ENCODE results near the gene HGFAC.

Gene HGFAC

GRCh38 chr4:3421470-3421869, 20.3 kb upstream of the HGFAC start:
- Histone ChIP-seq H3K4me3 (ENCODE audit: low read depth, low read length) (no peak overlapping the region), H3K27me3 (no peaks in the 10 kb centered on the region), H3K36me3 (no peaks in the 10 kb centered on the region), H3K9me3 (no peaks in the 10 kb centered on the region), H3K4me1 (no peaks in the 10 kb centered on the region)
- DNase-seq: peak; percentile 21
- no peak for TF ChIP-seq CTCF (IDR thresholded peaks at IDR 0.05; ENCODE audit: low read depth, low read length)

GRCh38 chr4:3422241-3422801, 19.4 kb upstream of the HGFAC start:
- no peak for DNase-seq

GRCh38 chr4:3422808-3423297, 18.9 kb upstream of the HGFAC start:
- Histone ChIP-seq H3K36me3 (no peaks in the 10 kb centered on the region), H3K4me3 (ENCODE audit: low read depth, low read length) (no peak overlapping the region), H3K9me3 (no peaks in the 10 kb centered on the region), H3K4me1 (no peaks in the 10 kb centered on the region), H3K27me3 (no peaks in the 10 kb centered on the region)
- no peak for TF ChIP-seq CTCF (IDR thresholded peaks at IDR 0.05; ENCODE audit: low read depth, low read length)
- no peak for DNase-seq

More at GRCh38 chr4:3422241-3422801, 19.4 kb upstream of the HGFAC start:
- H3K27me3 ChIP-seq: no peaks in the 10 kb centered on the region
- H3K4me3 ChIP-seq (ENCODE audit: low read depth, low read length): no peak overlapping the region
- H3K36me3 ChIP-seq: no peaks in the 10 kb centered on the region
- no peaks in the 10 kb centered on the region for H3K9me3 ChIP-seq
- H3K4me1 ChIP-seq: no peaks in the 10 kb centered on the region
- TF ChIP-seq CTCF (IDR thresholded peaks at IDR 0.05; ENCODE audit: low read depth, low read length): no peak

DNA sequence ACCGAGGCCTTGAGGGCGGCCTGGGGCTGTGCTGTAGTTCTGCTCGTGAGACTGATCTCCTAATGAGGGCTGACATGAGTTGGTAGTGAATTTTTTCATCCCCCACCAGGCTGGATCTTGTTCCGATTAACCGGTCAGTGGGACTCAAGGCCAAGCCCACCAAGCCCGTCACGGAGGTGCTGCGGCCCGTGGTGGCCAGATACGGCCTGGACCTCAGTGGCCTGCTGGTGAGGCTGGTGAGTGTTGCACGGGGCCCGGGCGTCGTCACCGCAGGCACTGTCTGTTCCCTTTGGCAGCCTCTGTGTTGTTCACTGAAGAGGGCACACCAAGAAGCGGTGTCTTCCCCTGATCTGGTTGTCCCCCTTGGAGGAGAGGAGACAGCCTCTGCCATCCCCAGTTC, 18.4 kb upstream of the HGFAC start:
- TF ChIP-seq CTCF (IDR thresholded peaks at IDR 0.05; ENCODE audit: low read depth, low read length): no peak
- Histone ChIP-seq H3K9me3 (no peaks in the 10 kb centered on the region), H3K27me3 (no peaks in the 10 kb centered on the region), H3K36me3 (no peaks in the 10 kb centered on the region), H3K4me3 (ENCODE audit: low read depth, low read length) (no peak overlapping the region), H3K4me1 (no peaks in the 10 kb centered on the region)
- no peak for DNase-seq

DNA sequence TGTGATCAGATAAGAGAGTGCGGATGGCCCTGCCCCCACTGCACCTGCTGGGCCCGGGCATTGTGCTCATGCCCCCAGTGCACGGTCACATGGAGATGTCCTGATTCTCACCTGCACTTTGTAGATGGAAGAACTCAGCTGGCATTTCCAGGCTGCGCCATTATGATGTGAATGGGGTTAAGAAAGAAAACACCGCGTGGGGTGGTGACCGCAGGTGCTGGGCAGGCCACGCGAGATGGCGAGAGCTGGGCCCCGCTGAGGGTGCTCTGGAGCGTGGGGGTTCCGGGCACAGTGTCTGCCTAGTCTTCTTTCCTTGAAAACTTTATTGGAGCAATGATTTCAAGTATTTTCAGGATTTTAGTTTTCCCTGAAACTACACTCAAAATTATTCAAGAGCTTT, 17.8 kb upstream of the HGFAC start:
- TF ChIP-seq CTCF (IDR thresholded peaks at IDR 0.05; ENCODE audit: low read depth, low read length): no peak
- Histone ChIP-seq H3K27me3 (no peaks in the 10 kb centered on the region), H3K36me3 (no peaks in the 10 kb centered on the region), H3K9me3 (no peaks in the 10 kb centered on the region), H3K4me3 (ENCODE audit: low read depth, low read length) (no peak overlapping the region), H3K4me1 (no peaks in the 10 kb centered on the region)
- DNase-seq: no peak

DNA sequence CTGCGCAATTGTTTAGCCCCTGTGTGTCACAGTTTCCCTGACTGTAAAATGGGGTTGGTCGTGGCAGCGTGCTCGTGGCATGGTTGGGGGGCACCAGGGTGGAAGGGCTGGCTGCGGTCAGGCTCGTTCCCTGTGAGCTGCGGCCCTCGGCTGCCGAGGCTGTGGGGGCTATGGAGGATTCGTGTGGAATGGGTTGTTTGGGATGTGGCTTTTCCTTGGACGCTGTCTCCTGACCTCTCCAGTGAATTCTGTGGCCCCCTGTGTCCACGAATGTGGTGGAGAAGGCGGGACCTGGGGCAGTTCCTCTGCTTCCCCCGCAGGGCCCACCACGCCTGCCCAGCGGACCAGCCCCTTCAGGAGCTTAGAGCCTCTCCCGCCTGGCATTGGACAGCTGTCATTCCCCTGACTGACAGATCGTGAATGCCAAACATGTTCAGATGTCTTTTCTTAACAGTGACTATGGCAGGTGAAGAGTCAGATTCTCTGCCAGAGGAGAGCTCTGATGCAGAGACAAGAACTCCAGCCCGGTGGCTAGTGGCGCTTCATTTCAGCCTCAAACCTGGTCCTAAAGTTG, 17.2 kb upstream of the HGFAC start:
- Histone ChIP-seq H3K27me3 (no peaks in the 10 kb centered on the region), H3K9me3 (no peaks in the 10 kb centered on the region), H3K4me1 (no peaks in the 10 kb centered on the region), H3K36me3 (no peaks in the 10 kb centered on the region), H3K4me3 (ENCODE audit: low read depth, low read length) (no peak overlapping the region)
- DNase-seq: no peak
- TF ChIP-seq CTCF (IDR thresholded peaks at IDR 0.05; ENCODE audit: low read depth, low read length): no peak

All from BE2C (cell line).